SK-N-SH (cell line): Measurements from ENCODE around the gene FAM168A.

Experiments
- CTCF ChIP-seq: fragments of 200-600 bp; sonication (generic); IDR thresholded peaks from 2 replicates; pipeline ENCODE4 v1.6.1; 2017; ENCODE audit warnings: antibody characterized with exemption, mild to moderate bottlenecking, moderate library complexity
- ELF1 ChIP-seq: IDR thresholded peaks from 2 replicates; pipeline ENCODE4 v1.4.0; 2012
- EP300 ChIP-seq, 2 experiments: IDR thresholded peaks; 2 replicates each; pipeline versions ENCODE4 v1.4.0 to v1.6.1; 2012; ENCODE audit warnings: borderline replicate concordance in 1 of 2, low read depth in 1 of 2, low read length in 1 of 2
- FOXM1 ChIP-seq: IDR thresholded peaks from 2 replicates; pipeline ENCODE4 v1.4.0; 2012; ENCODE audit warnings: low read depth, mild to moderate bottlenecking
- RAD21 ChIP-seq: IDR thresholded peaks from 2 replicates; pipeline ENCODE4 v1.6.1; 2012; ENCODE audit warnings: mild to moderate bottlenecking, low read length
- REST ChIP-seq: IDR thresholded peaks from 2 replicates; pipeline ENCODE4 v1.6.1; 2012; ENCODE audit warnings: mild to moderate bottlenecking, low read depth, low read length, moderate library complexity
- RXRA ChIP-seq: IDR thresholded peaks from 2 replicates; pipeline ENCODE4 v1.4.0; 2012; ENCODE audit warnings: low read depth, mild to moderate bottlenecking, borderline replicate concordance
- USF2 ChIP-seq: fragments of 150-350 bp; IDR thresholded peaks from 2 replicates; pipeline ENCODE4 v1.6.1; 2017; ENCODE audit warnings: antibody characterized with exemption, low read length, low read depth, borderline replicate concordance
- YY1 ChIP-seq: IDR thresholded peaks from 2 replicates; pipeline ENCODE4 v1.4.0; 2012; ENCODE audit warnings: low read depth, mild to moderate bottlenecking

- TF ChIP-seq CTCF (peak; percentile 54), RXRA (no peak), REST (no peak), FOXM1 (no peak), ELF1 (no peak), USF2 (no peak), YY1 (no peak), EP300 (IDR thresholded peaks at IDR 0.05; ENCODE audit: borderline replicate concordance in 1 of 2, low read depth in 1 of 2, low read length in 1 of 2) (no peak), RAD21 (peak; percentile 57)
These were observed 237.8 kb downstream of the FAM168A start for GRCh38 chr11:73359930-73360742.
